Neural progenitor cell (in vitro differentiated cells): ENCODE results near the gene ZNF274.

ENCODE experiments used
- EZH2 ChIP-seq: fragments of 200-600 bp; sonication (generic); IDR thresholded peaks from 2 replicates; pipeline ENCODE4 v1.6.1; 2017; ENCODE audit warnings: antibody characterized with exemption, mild to moderate bottlenecking, moderate library complexity
- TF ChIP-seq, protein P1 (sequence below): fragments of 200-600 bp; sonication (generic); IDR thresholded peaks from 2 replicates; pipeline ENCODE4 v1.5.1; 2017; ENCODE audit warnings: antibody characterized with exemption, mild to moderate bottlenecking

DNA sequence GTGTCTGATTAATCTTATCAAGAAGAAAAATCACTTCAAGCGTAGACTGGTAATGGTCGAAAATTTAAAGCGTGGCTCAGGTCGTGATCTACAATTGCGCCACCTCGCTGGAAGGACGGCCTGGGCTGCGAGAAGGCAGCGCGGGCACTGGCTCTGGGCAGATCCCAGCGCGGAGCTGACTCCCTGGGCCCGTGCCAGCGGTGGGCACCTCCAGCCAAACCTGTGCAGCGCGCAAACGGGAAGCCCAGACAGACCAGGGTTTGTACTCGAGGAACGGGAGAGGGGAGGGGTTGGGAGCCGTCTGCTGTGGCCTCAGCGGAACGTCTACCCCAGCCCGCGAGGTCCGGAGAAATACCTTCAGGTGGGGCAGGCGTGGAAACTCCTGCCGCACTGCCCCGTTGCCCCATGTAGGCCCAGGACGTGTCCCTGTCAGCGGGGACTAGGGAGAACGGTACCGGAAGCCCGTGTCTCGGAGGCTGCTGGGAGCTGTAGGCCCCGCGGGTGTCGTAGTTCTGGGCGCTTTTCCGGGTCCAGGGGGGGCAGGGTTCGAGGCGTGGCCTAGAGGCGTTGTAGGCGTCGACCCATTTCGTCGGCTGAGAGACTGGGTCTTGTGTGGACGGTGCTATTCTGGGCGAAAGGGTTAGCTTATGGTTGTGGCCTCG is 21.1 kb downstream of the ZNF274 start:
- no peak for TF ChIP-seq EZH2
- TF ChIP-seq, protein P1, sequence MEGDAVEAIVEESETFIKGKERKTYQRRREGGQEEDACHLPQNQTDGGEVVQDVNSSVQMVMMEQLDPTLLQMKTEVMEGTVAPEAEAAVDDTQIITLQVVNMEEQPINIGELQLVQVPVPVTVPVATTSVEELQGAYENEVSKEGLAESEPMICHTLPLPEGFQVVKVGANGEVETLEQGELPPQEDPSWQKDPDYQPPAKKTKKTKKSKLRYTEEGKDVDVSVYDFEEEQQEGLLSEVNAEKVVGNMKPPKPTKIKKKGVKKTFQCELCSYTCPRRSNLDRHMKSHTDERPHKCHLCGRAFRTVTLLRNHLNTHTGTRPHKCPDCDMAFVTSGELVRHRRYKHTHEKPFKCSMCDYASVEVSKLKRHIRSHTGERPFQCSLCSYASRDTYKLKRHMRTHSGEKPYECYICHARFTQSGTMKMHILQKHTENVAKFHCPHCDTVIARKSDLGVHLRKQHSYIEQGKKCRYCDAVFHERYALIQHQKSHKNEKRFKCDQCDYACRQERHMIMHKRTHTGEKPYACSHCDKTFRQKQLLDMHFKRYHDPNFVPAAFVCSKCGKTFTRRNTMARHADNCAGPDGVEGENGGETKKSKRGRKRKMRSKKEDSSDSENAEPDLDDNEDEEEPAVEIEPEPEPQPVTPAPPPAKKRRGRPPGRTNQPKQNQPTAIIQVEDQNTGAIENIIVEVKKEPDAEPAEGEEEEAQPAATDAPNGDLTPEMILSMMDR = no peak
